ENCODE data around the gene GSE1.

GRCh38 chr16:85582229-85582991, 30.7 kb upstream of the GSE1 start:
- TF ChIP-seq, protein P1, sequence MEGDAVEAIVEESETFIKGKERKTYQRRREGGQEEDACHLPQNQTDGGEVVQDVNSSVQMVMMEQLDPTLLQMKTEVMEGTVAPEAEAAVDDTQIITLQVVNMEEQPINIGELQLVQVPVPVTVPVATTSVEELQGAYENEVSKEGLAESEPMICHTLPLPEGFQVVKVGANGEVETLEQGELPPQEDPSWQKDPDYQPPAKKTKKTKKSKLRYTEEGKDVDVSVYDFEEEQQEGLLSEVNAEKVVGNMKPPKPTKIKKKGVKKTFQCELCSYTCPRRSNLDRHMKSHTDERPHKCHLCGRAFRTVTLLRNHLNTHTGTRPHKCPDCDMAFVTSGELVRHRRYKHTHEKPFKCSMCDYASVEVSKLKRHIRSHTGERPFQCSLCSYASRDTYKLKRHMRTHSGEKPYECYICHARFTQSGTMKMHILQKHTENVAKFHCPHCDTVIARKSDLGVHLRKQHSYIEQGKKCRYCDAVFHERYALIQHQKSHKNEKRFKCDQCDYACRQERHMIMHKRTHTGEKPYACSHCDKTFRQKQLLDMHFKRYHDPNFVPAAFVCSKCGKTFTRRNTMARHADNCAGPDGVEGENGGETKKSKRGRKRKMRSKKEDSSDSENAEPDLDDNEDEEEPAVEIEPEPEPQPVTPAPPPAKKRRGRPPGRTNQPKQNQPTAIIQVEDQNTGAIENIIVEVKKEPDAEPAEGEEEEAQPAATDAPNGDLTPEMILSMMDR (IDR thresholded peaks at IDR 0.05; ENCODE audit: poor library complexity): no peak
- TF ChIP-seq EZH2 (IDR thresholded peaks at IDR 0.05; ENCODE audit: borderline replicate concordance): no peak
- TF ChIP-seq EZH2phosphoT487 (IDR thresholded peaks at IDR 0.05; ENCODE audit: low read depth, severe bottlenecking, unreplicated experiment): no peak
